SU-DHL-6 (cell line): ENCODE measurements around the gene CCR2.

Experiments used
- H2AFZ ChIP-seq: fragments of 200-600 bp; sonication (generic); 2 replicates; pipeline ENCODE4 v1.6.1; 2014; ENCODE audit warnings: low read depth, mild to moderate bottlenecking, moderate library complexity, mixed read lengths, antibody characterized with exemption, low read length; ENCODE audit not compliant: severe bottlenecking
- H3F3A ChIP-seq: fragments of 200-600 bp; shearing (Covaris generic); 2 replicates; pipeline ENCODE4 v1.6.0; 2016; ENCODE audit warnings: antibody characterized with exemption, mild to moderate bottlenecking; ENCODE audit not compliant: insufficient read depth
- H3K27ac ChIP-seq: fragments of 200-600 bp; sonication (generic); 2 replicates; pipeline ENCODE4 v1.5.1; 2016; ENCODE audit warnings: low read depth, mild to moderate bottlenecking, low read length, moderate library complexity, mixed read lengths
- H3K27me3 ChIP-seq: fragments of 200-600 bp; sonication (generic), shearing (Covaris generic); 2 replicates; pipeline ENCODE4 v1.6.0; 2014; ENCODE audit warnings: mild to moderate bottlenecking, low read length
- H3K36me3 ChIP-seq: fragments of 200-600 bp; sonication (generic); 2 replicates; pipeline ENCODE4 v1.6.1; 2014; ENCODE audit warnings: mild to moderate bottlenecking, low read length, mixed read lengths
- H3K4me2 ChIP-seq: fragments of 300-600, 200-600 bp; shearing (Covaris generic), sonication (generic); 2 replicates; pipeline ENCODE4 v1.6.0; 2014; ENCODE audit warnings: low read length, low read depth, mild to moderate bottlenecking; ENCODE audit not compliant: poor library complexity, severe bottlenecking
- H3K4me3 ChIP-seq: fragments of 200-600 bp; sonication (generic); 2 replicates; pipeline ENCODE4 v1.5.1; 2014; ENCODE audit warnings: antibody characterized with exemption, low read length, mild to moderate bottlenecking, mixed read lengths; ENCODE audit not compliant: insufficient read depth, poor library complexity, severe bottlenecking
- H3K79me2 ChIP-seq: fragments of 200-600 bp; sonication (generic); 2 replicates; pipeline ENCODE4 v1.6.1; 2014; ENCODE audit warnings: mild to moderate bottlenecking, low read length, moderate library complexity; ENCODE audit not compliant: insufficient read depth
- H3K9ac ChIP-seq: fragments of 200-600 bp; sonication (generic); 2 replicates; pipeline ENCODE4 v1.7.0; 2014; ENCODE audit warnings: mild to moderate bottlenecking, low read length
- H3K9me2 ChIP-seq: fragments of 200-600 bp; sonication (generic); replicated peaks from 2 replicates; pipeline ENCODE4 v1.6.1; 2014; ENCODE audit warnings: low read length; ENCODE audit not compliant: insufficient read depth
- H3K9me3 ChIP-seq: fragments of 200-600 bp; sonication (generic); 2 replicates; pipeline ENCODE4 v1.6.1; 2014; ENCODE audit warnings: low read length, mixed read lengths; ENCODE audit not compliant: insufficient read depth
- H4K20me1 ChIP-seq: fragments of 200-600 bp; sonication (generic); 2 replicates; pipeline ENCODE4 v1.6.1; 2014; ENCODE audit warnings: low read depth, mild to moderate bottlenecking, antibody characterized with exemption, low read length, moderate library complexity, mixed read lengths
- CTCF ChIP-seq: fragments of 200-600 bp; sonication (generic); IDR thresholded peaks from one replicate; pipeline ENCODE4 v1.5.1; 2017; ENCODE audit warnings: antibody characterized with exemption, mild to moderate bottlenecking, low read length, moderate library complexity; ENCODE audit not compliant: insufficient read depth, poor library complexity, severe bottlenecking
- EZH2phosphoT487 ChIP-seq: fragments of 200-600 bp; sonication (generic), shearing (Covaris generic); conservative IDR thresholded peaks from 2 replicates; pipeline ENCODE4 v1.6.1; 2018; ENCODE audit warnings: mild to moderate bottlenecking, antibody characterized with exemption, low read length, moderate library complexity, mixed read lengths

Gene CCR2

GRCh38 chr3:46360907-46361306 lies 7.0 kb downstream of the CCR2 start:
- Histone ChIP-seq H3K79me2 (no peaks in the 10 kb centered on the region), H3K36me3 (no peaks in the 10 kb centered on the region), H3K9me2 (no peaks in the 10 kb centered on the region), H3K27ac (no peak overlapping the region), H2AFZ (no peak overlapping the region), H3K27me3 (no peaks in the 10 kb centered on the region), H4K20me1 (no peaks in the 10 kb centered on the region), H3K4me3 (no peak overlapping the region), H3K9ac (no peak overlapping the region), H3F3A (no peaks in the 10 kb centered on the region), H3K4me2 (no peak overlapping the region), H3K9me3 (no peaks in the 10 kb centered on the region)
- TF ChIP-seq EZH2phosphoT487 (no peak), CTCF (no peak)

GRCh38 chr3:46361408-46362283 lies 7.7 kb downstream of the CCR2 start:
- Histone ChIP-seq H3K4me3 (no peak overlapping the region), H3K9me3 (no peaks in the 10 kb centered on the region), H4K20me1 (no peaks in the 10 kb centered on the region), H3K79me2 (no peaks in the 10 kb centered on the region), H3K9ac (no peak overlapping the region), H3K4me2 (no peak overlapping the region), H3K27me3 (no peaks in the 10 kb centered on the region), H3K27ac (no peak overlapping the region), H2AFZ (no peak overlapping the region), H3F3A (no peaks in the 10 kb centered on the region), H3K9me2 (no peaks in the 10 kb centered on the region), H3K36me3 (no peaks in the 10 kb centered on the region)
- no peak for TF ChIP-seq CTCF
- TF ChIP-seq EZH2phosphoT487: no peak

- Histone ChIP-seq H3K9ac (no peak overlapping the region), H3K27ac (no peak overlapping the region), H3K36me3 (no peaks in the 10 kb centered on the region), H3K4me2 (no peak overlapping the region), H4K20me1 (no peaks in the 10 kb centered on the region), H2AFZ (no peak overlapping the region), H3K4me3 (no peak overlapping the region), H3K9me2 (no peaks in the 10 kb centered on the region), H3K27me3 (no peaks in the 10 kb centered on the region), H3F3A (no peaks in the 10 kb centered on the region), H3K79me2 (no peaks in the 10 kb centered on the region), H3K9me3 (no peaks in the 10 kb centered on the region)
- TF ChIP-seq EZH2phosphoT487 (no peak), CTCF (no peak)
Observed at GRCh38 chr3:46365041-46365440, 11.1 kb downstream of the CCR2 start.
